Measurements from ENCODE around the gene ARID4B. TPM values are rescaled to one million over a fixed set of nuclear protein-coding genes. Genes with fewer than 3 reads are reported as not detected.
A peak's percentile ranks its signal among the peaks of the same experiment; 100 is the strongest.

Gene ARID4B
- total and polyA plus RNA-seq, 2 of the 13 experiments (the other 11 are each of a cell fraction or from before 2014, with no cell fraction given) = 9.7 to 24.6 TPM

- TF ChIP-seq PRMT3 (CRISPR knock-in tag; IDR thresholded peaks at IDR 0.05; ENCODE audit: borderline replicate concordance, low read depth) (no peak), ZNF75D (CRISPR knock-in tag; IDR thresholded peaks at IDR 0.05; ENCODE audit: borderline replicate concordance) (no peak), FOXK1 (CRISPR knock-in tag; IDR thresholded peaks at IDR 0.05; ENCODE audit: borderline replicate concordance, low read depth) (peak; percentile 76; the same call in 1 of the 2 replicates), ZNF343 (CRISPR knock-in tag; IDR thresholded peaks at IDR 0.05) (peak; percentile 62; the same call in 1 of the 2 replicates), TEAD3 (CRISPR knock-in tag; optimal IDR thresholded peaks at IDR 0.05; ENCODE audit: borderline replicate concordance) (peak; percentile 88), HMG20A (CRISPR knock-in tag; IDR thresholded peaks at IDR 0.05; ENCODE audit: borderline replicate concordance) (no peak; the same call in 1 of the 2 replicates), ZNF780A (CRISPR knock-in tag; IDR thresholded peaks at IDR 0.05) (0 out of 2 replicates have a peak, but pooled peaks have one; percentile 78), ZBTB2 (CRISPR knock-in tag; IDR thresholded peaks at IDR 0.05; ENCODE audit: low read depth) (peak; percentile 48; the same call in 1 of the 2 replicates), TEAD2 (CRISPR knock-in tag; IDR thresholded peaks at IDR 0.05) (no peak), ZNF468 (CRISPR knock-in tag; IDR thresholded peaks at IDR 0.05) (no peak), ZBTB14 (CRISPR knock-in tag; IDR thresholded peaks at IDR 0.05) (peak; percentile 53; the same call in 1 of the 2 replicates), ISL2 (CRISPR knock-in tag; IDR thresholded peaks at IDR 0.05) (peak; percentile 65; the same call in 1 of the 2 replicates), ARID4A (CRISPR knock-in tag; IDR thresholded peaks at IDR 0.05; ENCODE audit: borderline replicate concordance) (peak; percentile 95), ZFP41 (CRISPR knock-in tag; IDR thresholded peaks at IDR 0.05; ENCODE audit: borderline replicate concordance) (peak; percentile 92; the same call in 1 of the 2 replicates), ZNF772 (CRISPR knock-in tag; IDR thresholded peaks at IDR 0.05) (peak; percentile 96), FOXA3 (CRISPR knock-in tag; IDR thresholded peaks at IDR 0.05) (peak; percentile 74), GATA4 (IDR thresholded peaks at IDR 0.05; ENCODE audit: borderline replicate concordance, low read depth) (no peak; the same call in 1 of the 2 replicates), CBX2 (IDR thresholded peaks at IDR 0.05; ENCODE audit: low read depth, low read length) (no peak), CBX2 (CRISPR knock-in tag; IDR thresholded peaks at IDR 0.05; ENCODE audit: low read depth) (0 out of 2 replicates have a peak, but pooled peaks have one; percentile 61), ZNF607 (CRISPR knock-in tag; IDR thresholded peaks at IDR 0.05; ENCODE audit: borderline replicate concordance) (peak; percentile 64; the same call in 1 of the 2 replicates), SMAD1 (CRISPR knock-in tag; IDR thresholded peaks at IDR 0.05; ENCODE audit: borderline replicate concordance, low read depth) (peak; percentile 45; the same call in 1 of the 2 replicates), ZNF567 (CRISPR knock-in tag; IDR thresholded peaks at IDR 0.05; ENCODE audit: borderline replicate concordance) (peak; percentile 68; the same call in 1 of the 2 replicates), ZNF546 (CRISPR knock-in tag; conservative IDR thresholded peaks at IDR 0.05) (no peak)
These were observed 199.3 kb downstream of the ARID4B start, which contains the start of gene TOMM20 (continued) for GRCh38 chr1:235128456-235129328.

All from HepG2 (cell line).